Measurements from ENCODE around the gene POLRMT.

Gene POLRMT

GRCh38 chr19:574658-575526 is 58.4 kb downstream of the POLRMT start:
- DNase-seq, result no peak

- DNase-seq, result no peak
Observed at GRCh38 chr19:573519-573825, 59.9 kb downstream of the POLRMT start.

- DNase-seq, result no peak
Observed at GRCh38 chr19:572743-573518, 60.4 kb downstream of the POLRMT start.

GRCh38 chr19:572140-572742 is 61.1 kb downstream of the POLRMT start, which contains the start of gene BSG:
Gene BSG (plus strand): TSS chr19:572596. CDS start chr19:572635, 39 bp downstream.
- DNase-seq, result peak; percentile 89

- no peak for DNase-seq
Observed at GRCh38 chr19:571566-571974, 61.8 kb downstream of the POLRMT start.

- DNase-seq, result peak; percentile 57
Observed at GRCh38 chr19:570937-571565, 62.3 kb downstream of the POLRMT start.

- DNase-seq, result no peak
Observed at GRCh38 chr19:570251-570686, 63.1 kb downstream of the POLRMT start.

- no peak for DNase-seq
Observed at GRCh38 chr19:567296-567900, 65.9 kb downstream of the POLRMT start.
